Esophagus squamous epithelium (tissue), 5 donors: ENCODE results near the gene NEUROG2. TPM values are rescaled to one million over a fixed set of nuclear protein-coding genes. Genes with fewer than 3 reads are reported as not detected.

Experiments used
- DNase-seq: peaks from one replicate; lab custom pipeline; 2025; lab: John Stamatoyannopoulos, UW
- H3K27ac ChIP-seq, 4 donors: fragments of 200-600 bp; sonication (generic); one replicate each; pipeline ENCODE4 v1.5.1; 2016 to 2019; ENCODE audit warnings: mild to moderate bottlenecking in 1 of 4
- H3K27me3 ChIP-seq, 4 donors: fragments of 200-600 bp; sonication (generic); 1 replicate in 3 of 4; 2 replicates in 1 of 4; pipeline versions ENCODE4 v1.5.1 to v1.6.0; 2017 to 2021; ENCODE audit warnings: antibody characterized with exemption in 1 of 4
- H3K36me3 ChIP-seq, 3 donors: fragments of 200-600 bp; sonication (generic); one replicate each; pipeline ENCODE4 v1.5.1; 2016 to 2019
- H3K4me1 ChIP-seq, 3 donors: fragments of 200-600 bp; sonication (generic); one replicate each; pipeline ENCODE4 v1.5.1; 2017 to 2019
- H3K4me3 ChIP-seq, 4 donors: fragments of 200-600 bp; sonication (generic); 1 replicate in 3 of 4; 2 replicates in 1 of 4; pipeline ENCODE4 v1.5.1; 2016 to 2019; ENCODE audit warnings: mild to moderate bottlenecking in 2 of 4, moderate library complexity in 1 of 4
- H3K9me3 ChIP-seq, 3 donors: fragments of 200-600 bp; sonication (generic); one replicate each; pipeline ENCODE4 v1.5.1; 2016 to 2019
- CTCF ChIP-seq, 6 experiments: fragments of 450-650 bp in 4 of 6; fragments of 200-600 bp in 2 of 6; sonication (generic) in 2 of 6; IDR thresholded peaks; one replicate each; pipeline ENCODE4 v1.5.1; 2016 to 2019; ENCODE audit warnings: antibody characterized with exemption in 6 of 6, mild to moderate bottlenecking in 4 of 6, moderate library complexity in 4 of 6
- POLR2A ChIP-seq, 4 donors: fragments of 450-650 bp; IDR thresholded peaks; one replicate each; pipeline ENCODE4 v1.6.1; 2017; ENCODE audit warnings: antibody characterized with exemption in 4 of 4, mild to moderate bottlenecking in 4 of 4, moderate library complexity in 3 of 4
- WGBS, 2 donors: methylation state at CpG; one replicate each; pipeline ENCODE4 v1.1.5; 2018; 5-methylcytosine and 5-hydroxymethylcytosine counted together
- intact Hi-C: fragments of 100-400 bp; cut with DNase I; formaldehyde crosslinking; loops from one replicate; pipeline ENCODE4 v1.15.0; 2022
- total RNA-seq, 4 donors: library from RNA; depleted of rRNA; stranded (reverse); fragments of >200 nt; gene quantifications; one replicate each; pipeline ENCODE4 v1.1.0, GENCODE V29; 2016
- donor health status: DM: yes; HTN: yes; CAD: no.

Gene NEUROG2
- total RNA-seq, 4 donors from 2014 or later, result not detected

- Histone ChIP-seq H3K27me3 (peaks cover 32 to 100% (median 65%) of the 10 kb centered on the region in 4 donors), H3K27ac (no peak overlapping the region), H3K4me1 (peaks cover 9 to 53% (median 34%) of the 10 kb centered on the region in 3 donors), H3K36me3 (no peaks in the 10 kb centered on the region), H3K9me3 (peaks cover 0 to 9% (median 0%) of the 10 kb centered on the region in 3 donors), H3K4me3 (peak overlapping the region in 1 of 4 donors; percentile 18)
- whole genome bisulfite sequencing, 2 donors, result 12 to 15% methylated on average over 22 to 25 of the region's 30 CpGs
- TF ChIP-seq CTCF (IDR thresholded peaks at IDR 0.05) (no peak), POLR2A (IDR thresholded peaks at IDR 0.05) (no peak)
- DNase-seq, result no peak
- intact Hi-C loops, result loop anchor here (5.0 to 10.0 kb wide), 2 partner anchors 199 to 427 kb away; no protein-coding TSS in a partner anchor
Measured at GRCh38 chr4:112521123-112522023, 5.4 kb upstream of the NEUROG2 start.

- WGBS, 2 donors, result 13 to 14% methylated on average over 12 to 25 of the region's 25 CpGs
- Histone ChIP-seq H3K9me3 (peaks cover 0 to 9% (median 0%) of the 10 kb centered on the region in 3 donors), H3K4me3 (peak overlapping the region in 1 of 4 donors; percentile 18), H3K27me3 (peaks cover 32 to 100% (median 65%) of the 10 kb centered on the region in 4 donors), H3K36me3 (no peaks in the 10 kb centered on the region), H3K4me1 (peaks cover 17 to 60% (median 41%) of the 10 kb centered on the region in 3 donors), H3K27ac (no peak overlapping the region)
- TF ChIP-seq POLR2A (IDR thresholded peaks at IDR 0.05) (no peak), CTCF (IDR thresholded peaks at IDR 0.05) (no peak)
- intact Hi-C loops, result loop anchor here (5.0 to 10.0 kb wide), 2 partner anchors 198 to 426 kb away; no protein-coding TSS in a partner anchor
- DNase-seq, result no peak
Measured at GRCh38 chr4:112520598-112521122, 4.7 kb upstream of the NEUROG2 start.

GRCh38 chr4:112519689-112520597 lies 4.0 kb upstream of the NEUROG2 start:
- H3K36me3 ChIP-seq, result no peaks in the 10 kb centered on the region
- DNase-seq, result no peak
- peaks cover 0 to 9% (median 0%) of the 10 kb centered on the region in 3 donors for H3K9me3 ChIP-seq
- H3K27ac ChIP-seq, result no peak overlapping the region
- H3K4me1 ChIP-seq, result peaks cover 24 to 67% (median 43%) of the 10 kb centered on the region in 3 donors
- H3K27me3 ChIP-seq, result peaks cover 29 to 100% (median 65%) of the 10 kb centered on the region in 4 donors
- intact Hi-C loops, result loop anchor here (5.0 to 10.0 kb wide), 2 partner anchors 198 to 425 kb away; no protein-coding TSS in a partner anchor
- no peak for TF ChIP-seq POLR2A (IDR thresholded peaks at IDR 0.05)
- no peak overlapping the region for H3K4me3 ChIP-seq
- WGBS, 2 donors, result 9 to 18% methylated on average over 7 to 18 of the region's 21 CpGs

- TF ChIP-seq CTCF (IDR thresholded peaks at IDR 0.05) (no peak), POLR2A (IDR thresholded peaks at IDR 0.05) (no peak)
- Histone ChIP-seq H3K27me3 (peaks cover 27 to 100% (median 70%) of the 10 kb centered on the region in 4 donors), H3K27ac (no peak overlapping the region), H3K4me1 (peaks cover 32 to 72% (median 47%) of the 10 kb centered on the region in 3 donors), H3K36me3 (no peaks in the 10 kb centered on the region), H3K4me3 (no peak overlapping the region), H3K9me3 (peaks cover 0 to 9% (median 0%) of the 10 kb centered on the region in 3 donors)
- intact Hi-C loops, result no loop called here
- DNase-seq, result no peak
Measured at GRCh38 chr4:112518675-112519074, 2.7 kb upstream of the NEUROG2 start.

- Histone ChIP-seq H3K4me3 (no peak overlapping the region), H3K9me3 (peaks cover 0 to 9% (median 0%) of the 10 kb centered on the region in 3 donors), H3K27me3 (peaks cover 27 to 100% (median 67%) of the 10 kb centered on the region in 4 donors), H3K27ac (no peak overlapping the region), H3K36me3 (no peaks in the 10 kb centered on the region), H3K4me1 (peaks cover 32 to 64% (median 40%) of the 10 kb centered on the region in 3 donors)
- intact Hi-C loops, result no loop called here
- WGBS, 2 donors, result 34 to 38% methylated on average over 3 of the region's 3 CpGs
- no peak for DNase-seq
- TF ChIP-seq POLR2A (IDR thresholded peaks at IDR 0.05), result no peak
- no peak for TF ChIP-seq CTCF (IDR thresholded peaks at IDR 0.05)
Measured at GRCh38 chr4:112517911-112518310, 1.9 kb upstream of the NEUROG2 start.
